Ectodermal cell (in vitro differentiated cells): ENCODE measurements around the gene MTCH2.
A peak's percentile ranks its signal among the peaks of the same experiment; 100 is the strongest.

Experiments used
- H3K27ac ChIP-seq: 2 replicates; pipeline ENCODE4 v1.7.0; 2013; ENCODE audit warnings: mild to moderate bottlenecking, low read depth, low read length; ENCODE audit not compliant: insufficient read depth, poor library complexity, severe bottlenecking
- H3K27me3 ChIP-seq: 2 replicates; pipeline ENCODE4 v1.7.0; 2013; ENCODE audit warnings: mild to moderate bottlenecking, low read length; ENCODE audit not compliant: insufficient read depth, control insufficient read depth, poor library complexity, severe bottlenecking
- H3K36me3 ChIP-seq: one replicate; pipeline ENCODE4 v1.7.0; 2013; ENCODE audit warnings: low read length; ENCODE audit not compliant: control insufficient read depth, insufficient read depth
- H3K4me1 ChIP-seq: one replicate; pipeline ENCODE4 v1.7.0; 2013; ENCODE audit warnings: low read length; ENCODE audit not compliant: control insufficient read depth, insufficient read depth
- H3K4me3 ChIP-seq: 2 replicates; pipeline ENCODE4 v1.7.0; 2013; ENCODE audit warnings: low read depth, low read length, control low read depth; ENCODE audit not compliant: insufficient read depth
- H3K9me3 ChIP-seq: 2 replicates; pipeline ENCODE4 v1.7.0; 2013; ENCODE audit warnings: mild to moderate bottlenecking, low read length, moderate library complexity; ENCODE audit not compliant: control insufficient read depth
- WGBS, 2 experiments: methylation state at CpG; one replicate each; pipeline ENCODE4 v1.1.7; 2013; ENCODE audit warnings: missing lambda C conversion rate in 2 of 2; 5-methylcytosine and 5-hydroxymethylcytosine counted together

Gene MTCH2

DNA sequence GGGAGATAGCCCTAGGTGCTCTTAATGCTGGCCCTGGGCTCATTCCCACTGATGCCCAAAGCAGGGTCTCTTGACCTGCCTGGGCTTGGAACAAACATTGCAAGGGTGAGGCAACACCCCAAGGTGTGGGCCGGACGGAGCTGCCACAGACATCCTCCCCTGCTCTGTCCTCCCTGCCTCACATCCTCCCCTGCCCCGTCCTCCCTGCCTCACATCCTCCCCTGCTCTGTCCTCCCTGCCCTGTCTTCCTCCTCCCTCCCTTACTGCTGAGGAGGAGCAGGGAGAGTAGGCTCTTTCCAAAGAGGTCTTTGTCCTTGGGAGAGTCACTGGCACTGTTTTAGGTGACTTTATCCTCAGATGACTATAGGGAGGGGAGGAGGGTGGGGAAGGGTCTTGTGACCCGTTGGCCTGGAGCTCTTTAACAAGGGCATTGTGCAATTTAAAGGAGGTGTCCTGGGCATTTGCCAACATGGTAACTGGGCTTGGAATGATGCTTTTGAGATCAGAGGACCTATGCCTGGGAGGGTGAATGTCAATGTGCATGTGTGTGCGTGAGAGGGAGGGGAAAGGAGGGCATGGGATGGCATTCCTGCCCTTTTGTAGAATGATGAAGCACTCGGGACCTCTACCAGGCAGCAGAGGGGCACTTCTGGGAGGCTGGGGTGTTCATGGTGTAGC lies 55.2 kb downstream of the MTCH2 start:
- Histone ChIP-seq H3K27me3 (peaks cover 4% of the 10 kb centered on the region), H3K4me1 (no peaks in the 10 kb centered on the region), H3K9me3 (no peaks in the 10 kb centered on the region), H3K4me3 (no peak overlapping the region), H3K36me3 (peaks cover 27% of the 10 kb centered on the region), H3K27ac (no peak overlapping the region)
- WGBS, 2 experiments = 85 to 88% methylated on average over 6 of the region's 6 CpGs

DNA sequence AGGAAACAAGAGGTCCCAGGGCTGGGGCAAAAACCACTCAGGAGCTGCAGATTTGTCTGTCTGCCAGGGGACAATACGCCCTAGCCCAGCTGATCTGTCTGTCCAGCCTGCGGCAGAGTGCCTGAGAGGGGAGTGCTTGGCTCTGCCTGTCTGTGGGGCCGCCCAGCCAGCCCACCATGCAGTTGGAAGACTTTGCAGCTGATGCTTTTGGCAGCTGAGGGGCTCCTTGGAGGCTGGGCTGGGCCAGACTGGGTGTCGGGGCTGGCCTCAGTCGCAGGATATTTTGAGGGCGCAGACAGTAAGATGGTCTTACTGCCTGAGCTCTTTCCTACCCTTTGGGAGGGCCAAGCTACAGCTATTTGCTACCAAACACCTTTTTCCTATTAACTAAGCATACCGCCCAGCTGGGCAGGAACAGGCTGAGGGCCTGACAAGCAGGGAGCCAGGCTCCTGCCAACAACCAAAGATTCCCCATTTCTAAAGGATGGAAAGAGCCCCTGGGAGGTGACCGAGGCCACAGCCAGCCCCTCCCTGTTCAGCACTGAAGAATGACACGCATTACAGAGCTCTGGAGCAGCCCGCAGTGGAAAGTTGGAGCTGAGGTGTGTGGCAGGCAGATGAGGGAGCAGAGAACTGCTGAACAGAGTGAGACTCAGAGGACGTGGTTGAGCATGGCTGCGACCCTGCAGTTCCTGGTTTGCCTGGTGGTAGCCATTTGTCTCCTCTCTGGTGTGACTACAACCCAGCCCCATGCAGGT lies 56.1 kb downstream of the MTCH2 start, which contains the start of gene FAM180B:
Gene FAM180B (plus strand): TSS at position 581 of the 758 bp plus-strand sequence. CDS start 91 bp downstream, at position 672.
- 86% methylated on average over 12 of the region's 12 CpGs for whole genome bisulfite sequencing, 2 experiments
- H3K27ac ChIP-seq = no peak within 1 kb of the TSS

DNA sequence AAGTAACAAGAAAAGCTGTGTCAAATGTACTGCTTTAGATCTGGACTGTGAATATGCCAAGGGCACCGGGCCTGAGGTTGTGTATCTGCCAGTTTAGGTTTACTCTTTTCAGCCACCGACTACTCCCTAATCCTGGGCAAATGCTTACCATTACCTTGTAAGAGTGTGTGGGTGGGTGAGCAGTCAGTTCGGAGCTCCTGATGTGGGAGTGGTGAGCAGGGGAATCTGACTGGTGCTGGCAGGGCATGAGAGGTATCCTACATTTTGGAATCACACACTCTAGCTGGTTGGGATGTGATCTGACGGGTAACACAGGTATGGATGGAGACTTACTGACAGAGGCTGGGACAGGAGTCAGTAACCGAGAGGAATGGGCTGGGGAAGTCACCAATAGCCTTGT lies 58.5 kb downstream of the MTCH2 start:
- peaks cover 7% of the 10 kb centered on the region for H3K4me1 ChIP-seq
- H3K27ac ChIP-seq = no peak overlapping the region
- no peak overlapping the region for H3K4me3 ChIP-seq
- no peaks in the 10 kb centered on the region for H3K27me3 ChIP-seq
- no peaks in the 10 kb centered on the region for H3K9me3 ChIP-seq
- peaks cover 42% of the 10 kb centered on the region for H3K36me3 ChIP-seq
- WGBS, 2 experiments = 98 to 99% methylated on average over 5 of the region's 5 CpGs

More for the DNA sequence above, 56.1 kb downstream of the MTCH2 start, which contains the start of gene FAM180B:
- no peaks in the 10 kb centered on the region for H3K9me3 ChIP-seq
- peaks cover 36% of the 10 kb centered on the region for H3K36me3 ChIP-seq
- H3K4me3 ChIP-seq = no peak within 1 kb of the TSS
- no peaks in the 10 kb centered on the region for H3K27me3 ChIP-seq
- H3K4me1 ChIP-seq = no peaks in the 10 kb centered on the region

- 0% methylated on average over 72 of the region's 72 CpGs for WGBS, 2 experiments
- H3K4me3 ChIP-seq = peak within 1 kb of the TSS; percentile 97
- H3K27me3 ChIP-seq = no peaks in the 10 kb centered on the region
- peaks cover 47% of the 10 kb centered on the region for H3K36me3 ChIP-seq
- peak within 1 kb of the TSS; percentile 91 for H3K27ac ChIP-seq
- no peaks in the 10 kb centered on the region for H3K9me3 ChIP-seq
- peaks cover 17% of the 10 kb centered on the region for H3K4me1 ChIP-seq
These were observed 63.5 kb downstream of the MTCH2 start, which contains the start of the genes KBTBD4 and NDUFS3 for GRCh38 chr11:47578524-47579494. Gene KBTBD4, minus strand, starts transcription at chr11:47578970. Its CDS starts 19 bp downstream, at chr11:47578951. Gene NDUFS3, plus strand, starts transcription at chr11:47579074. Its CDS starts 18 bp downstream, at chr11:47579092.

GRCh38 chr11:47577460-47578041 lies 64.8 kb downstream of the MTCH2 start:
- Histone ChIP-seq H3K27ac (peak overlapping the region; percentile 91), H3K27me3 (no peaks in the 10 kb centered on the region), H3K36me3 (peaks cover 41% of the 10 kb centered on the region), H3K4me3 (no peak overlapping the region), H3K4me1 (peaks cover 17% of the 10 kb centered on the region), H3K9me3 (no peaks in the 10 kb centered on the region)
- WGBS, 2 experiments = 92% methylated on average over 13 of the region's 13 CpGs

- 94 to 95% methylated on average over 11 of the region's 11 CpGs for WGBS, 2 experiments
- no peaks in the 10 kb centered on the region for H3K27me3 ChIP-seq
- H3K36me3 ChIP-seq = peaks cover 41% of the 10 kb centered on the region
- H3K4me3 ChIP-seq = no peak overlapping the region
- no peaks in the 10 kb centered on the region for H3K9me3 ChIP-seq
- H3K4me1 ChIP-seq = peaks cover 11% of the 10 kb centered on the region
- H3K27ac ChIP-seq = no peak overlapping the region
These were observed 69.0 kb downstream of the MTCH2 start for GRCh38 chr11:47573321-47573720.

GRCh38 chr11:47572715-47573255 lies 69.6 kb downstream of the MTCH2 start:
- Histone ChIP-seq H3K36me3 (peaks cover 41% of the 10 kb centered on the region), H3K27me3 (no peaks in the 10 kb centered on the region), H3K4me1 (peaks cover 7% of the 10 kb centered on the region), H3K4me3 (no peak overlapping the region), H3K9me3 (no peaks in the 10 kb centered on the region), H3K27ac (no peak overlapping the region)
- WGBS, 2 experiments = 94% methylated on average over 8 of the region's 8 CpGs

- 94 to 95% methylated on average over 1 of the region's 1 CpG for WGBS, 2 experiments
These were observed 70.5 kb downstream of the MTCH2 start for GRCh38 chr11:47571895-47572294.

DNA sequence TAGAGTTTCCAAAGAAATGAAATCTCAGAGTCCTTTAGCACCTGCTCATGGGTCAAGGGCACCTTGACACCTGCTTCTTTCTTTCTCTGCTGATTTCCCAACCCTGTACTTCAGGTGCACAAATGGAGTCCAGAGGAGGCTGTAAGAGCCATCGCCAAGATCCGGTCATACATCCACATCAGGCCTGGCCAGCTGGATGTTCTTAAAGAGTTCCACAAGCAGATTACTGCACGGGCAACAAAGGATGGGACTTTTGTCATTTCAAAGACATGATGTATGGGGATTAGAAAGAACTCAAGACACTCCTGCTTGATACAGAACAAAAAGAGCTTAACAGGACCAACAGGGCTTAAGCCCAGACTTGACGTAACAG lies 71.0 kb downstream of the MTCH2 start:
- no peaks in the 10 kb centered on the region for H3K9me3 ChIP-seq
- peaks cover 36% of the 10 kb centered on the region for H3K36me3 ChIP-seq

More at GRCh38 chr11:47571895-47572294, 70.5 kb downstream of the MTCH2 start:
- H3K27me3 ChIP-seq = no peaks in the 10 kb centered on the region
- no peak overlapping the region for H3K27ac ChIP-seq
- H3K36me3 ChIP-seq = peaks cover 37% of the 10 kb centered on the region
- H3K9me3 ChIP-seq = no peaks in the 10 kb centered on the region
- H3K4me1 ChIP-seq = no peaks in the 10 kb centered on the region
- H3K4me3 ChIP-seq = no peak overlapping the region

More for the DNA sequence above, 71.0 kb downstream of the MTCH2 start:
- Histone ChIP-seq H3K4me1 (no peaks in the 10 kb centered on the region), H3K27ac (no peak overlapping the region), H3K4me3 (no peak overlapping the region), H3K27me3 (no peaks in the 10 kb centered on the region)
- 95 to 97% methylated on average over 4 of the region's 4 CpGs for WGBS, 2 experiments
